Panc1 (cell line): ENCODE measurements around the gene CWC25.

ENCODE experiments used
- POLR2AphosphoS5 ChIP-seq: IDR thresholded peaks from 2 replicates; pipeline ENCODE4 v1.6.1; 2012; ENCODE audit warnings: mild to moderate bottlenecking, low read depth, low read length, moderate library complexity
- SIN3A ChIP-seq: IDR thresholded peaks from 2 replicates; pipeline ENCODE4 v1.6.1; 2012; ENCODE audit warnings: low read depth, mild to moderate bottlenecking, low read length, moderate library complexity, borderline replicate concordance; ENCODE audit not compliant: insufficient read depth
- TCF7L2 ChIP-seq: IDR thresholded peaks from 2 replicates; pipeline ENCODE4 v1.6.1; 2011; ENCODE audit warnings: mild to moderate bottlenecking, low read depth, low read length, inconsistent platforms
- TF ChIP-seq, protein P1 (sequence below): fragments of 450-650 bp; IDR thresholded peaks from 2 replicates; pipeline ENCODE4 v1.5.1; 2017; ENCODE audit warnings: mild to moderate bottlenecking
- TF ChIP-seq, protein P2 (sequence below), 2 experiments: IDR thresholded peaks; 2 replicates each; pipeline ENCODE4 v1.6.1; 2011 to 2012; ENCODE audit warnings: low read depth in 2 of 2, control low read depth in 1 of 2, low read length in 1 of 2, mild to moderate bottlenecking in 1 of 2, moderate library complexity in 1 of 2; ENCODE audit not compliant: insufficient read depth in 1 of 2

DNA sequence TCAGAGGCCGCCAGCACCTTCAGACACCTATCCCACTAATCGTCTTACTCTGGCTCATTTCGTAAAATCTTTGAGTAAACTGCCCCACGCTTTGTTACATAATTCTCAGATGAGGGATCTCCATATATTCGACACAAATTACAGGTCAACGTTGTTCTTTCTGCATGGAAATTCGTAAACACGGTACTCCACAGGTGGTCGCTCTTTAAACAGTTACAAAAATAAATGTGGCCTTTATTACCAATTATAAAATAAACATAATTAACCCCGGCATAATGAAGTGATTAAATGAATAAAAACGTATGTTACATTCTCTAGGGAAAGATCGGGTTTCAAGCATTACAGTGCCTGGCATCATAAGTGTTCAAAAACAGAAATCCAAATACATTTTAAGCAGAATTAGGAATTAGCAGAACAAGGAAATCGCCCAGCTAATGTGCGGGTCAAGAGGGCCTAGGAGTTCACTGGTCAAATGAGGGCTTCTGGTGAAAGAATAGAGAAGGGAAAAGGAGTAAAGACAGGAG lies 24.8 kb downstream of the CWC25 start:
- TF ChIP-seq POLR2AphosphoS5, result no peak
- TF ChIP-seq, protein P1, sequence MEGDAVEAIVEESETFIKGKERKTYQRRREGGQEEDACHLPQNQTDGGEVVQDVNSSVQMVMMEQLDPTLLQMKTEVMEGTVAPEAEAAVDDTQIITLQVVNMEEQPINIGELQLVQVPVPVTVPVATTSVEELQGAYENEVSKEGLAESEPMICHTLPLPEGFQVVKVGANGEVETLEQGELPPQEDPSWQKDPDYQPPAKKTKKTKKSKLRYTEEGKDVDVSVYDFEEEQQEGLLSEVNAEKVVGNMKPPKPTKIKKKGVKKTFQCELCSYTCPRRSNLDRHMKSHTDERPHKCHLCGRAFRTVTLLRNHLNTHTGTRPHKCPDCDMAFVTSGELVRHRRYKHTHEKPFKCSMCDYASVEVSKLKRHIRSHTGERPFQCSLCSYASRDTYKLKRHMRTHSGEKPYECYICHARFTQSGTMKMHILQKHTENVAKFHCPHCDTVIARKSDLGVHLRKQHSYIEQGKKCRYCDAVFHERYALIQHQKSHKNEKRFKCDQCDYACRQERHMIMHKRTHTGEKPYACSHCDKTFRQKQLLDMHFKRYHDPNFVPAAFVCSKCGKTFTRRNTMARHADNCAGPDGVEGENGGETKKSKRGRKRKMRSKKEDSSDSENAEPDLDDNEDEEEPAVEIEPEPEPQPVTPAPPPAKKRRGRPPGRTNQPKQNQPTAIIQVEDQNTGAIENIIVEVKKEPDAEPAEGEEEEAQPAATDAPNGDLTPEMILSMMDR, result no peak
- no peak for TF ChIP-seq SIN3A
- TF ChIP-seq, protein P2, sequence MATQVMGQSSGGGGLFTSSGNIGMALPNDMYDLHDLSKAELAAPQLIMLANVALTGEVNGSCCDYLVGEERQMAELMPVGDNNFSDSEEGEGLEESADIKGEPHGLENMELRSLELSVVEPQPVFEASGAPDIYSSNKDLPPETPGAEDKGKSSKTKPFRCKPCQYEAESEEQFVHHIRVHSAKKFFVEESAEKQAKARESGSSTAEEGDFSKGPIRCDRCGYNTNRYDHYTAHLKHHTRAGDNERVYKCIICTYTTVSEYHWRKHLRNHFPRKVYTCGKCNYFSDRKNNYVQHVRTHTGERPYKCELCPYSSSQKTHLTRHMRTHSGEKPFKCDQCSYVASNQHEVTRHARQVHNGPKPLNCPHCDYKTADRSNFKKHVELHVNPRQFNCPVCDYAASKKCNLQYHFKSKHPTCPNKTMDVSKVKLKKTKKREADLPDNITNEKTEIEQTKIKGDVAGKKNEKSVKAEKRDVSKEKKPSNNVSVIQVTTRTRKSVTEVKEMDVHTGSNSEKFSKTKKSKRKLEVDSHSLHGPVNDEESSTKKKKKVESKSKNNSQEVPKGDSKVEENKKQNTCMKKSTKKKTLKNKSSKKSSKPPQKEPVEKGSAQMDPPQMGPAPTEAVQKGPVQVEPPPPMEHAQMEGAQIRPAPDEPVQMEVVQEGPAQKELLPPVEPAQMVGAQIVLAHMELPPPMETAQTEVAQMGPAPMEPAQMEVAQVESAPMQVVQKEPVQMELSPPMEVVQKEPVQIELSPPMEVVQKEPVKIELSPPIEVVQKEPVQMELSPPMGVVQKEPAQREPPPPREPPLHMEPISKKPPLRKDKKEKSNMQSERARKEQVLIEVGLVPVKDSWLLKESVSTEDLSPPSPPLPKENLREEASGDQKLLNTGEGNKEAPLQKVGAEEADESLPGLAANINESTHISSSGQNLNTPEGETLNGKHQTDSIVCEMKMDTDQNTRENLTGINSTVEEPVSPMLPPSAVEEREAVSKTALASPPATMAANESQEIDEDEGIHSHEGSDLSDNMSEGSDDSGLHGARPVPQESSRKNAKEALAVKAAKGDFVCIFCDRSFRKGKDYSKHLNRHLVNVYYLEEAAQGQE (IDR thresholded peaks at IDR 0.05; ENCODE audit: insufficient read depth in 1 of 2, low read depth in 2 of 2, low read length in 1 of 2), result no peak
- TF ChIP-seq TCF7L2, result no peak
